Measurements from ENCODE around the gene ST6GALNAC3.

Gene ST6GALNAC3

DNA sequence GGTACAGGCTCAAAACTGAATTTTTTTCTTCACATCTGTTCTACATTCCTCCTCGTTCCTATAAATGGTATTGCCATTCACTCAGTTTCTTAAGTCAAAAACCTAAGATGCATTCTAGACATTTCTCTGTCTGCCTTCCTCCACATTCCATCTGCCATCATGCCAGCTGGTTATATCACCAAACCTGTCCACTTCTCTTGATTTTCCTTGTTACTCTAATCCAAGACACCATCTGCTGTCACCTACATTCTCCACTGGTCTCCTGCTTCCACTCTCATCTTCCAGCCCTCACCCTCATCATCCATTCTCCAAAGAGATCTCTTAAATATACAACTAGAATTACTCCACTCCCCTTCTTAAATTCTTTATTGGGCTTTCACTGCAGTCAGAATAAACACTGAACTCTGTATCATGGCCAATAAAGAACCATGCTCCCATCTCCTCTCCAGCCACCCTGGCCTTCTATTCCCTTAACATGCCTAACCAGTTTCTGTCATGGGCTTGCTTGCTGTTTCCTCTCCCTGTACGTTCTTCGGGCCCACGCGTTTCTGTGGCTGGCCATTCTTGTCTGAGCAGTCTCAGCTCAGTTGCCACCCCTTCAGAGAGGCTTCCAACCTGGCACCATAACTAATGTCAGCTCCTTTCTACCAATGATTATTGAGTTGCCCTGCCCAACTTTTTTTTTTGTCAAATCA is 278.3 kb downstream of the ST6GALNAC3 start:
- TF ChIP-seq CTCF (conservative IDR thresholded peaks at IDR 0.05; ENCODE audit: low read depth, low read length), result no peak
- H3K36me3 ChIP-seq (ENCODE audit: insufficient read depth), result no peaks in the 10 kb centered on the region
- no peaks in the 10 kb centered on the region for H3K4me1 ChIP-seq (ENCODE audit: low read depth, poor library complexity, severe bottlenecking)
- no peaks in the 10 kb centered on the region for H3K27me3 ChIP-seq (ENCODE audit: insufficient read depth, low read depth)
- H2AFZ ChIP-seq (ENCODE audit: low read depth), result no peak overlapping the region
- no peak overlapping the region for H3K9ac ChIP-seq
- no peaks in the 10 kb centered on the region for H4K20me1 ChIP-seq (ENCODE audit: insufficient read depth)
- H3K4me2 ChIP-seq, result no peak overlapping the region
- H3K4me3 ChIP-seq (IDR thresholded peaks at IDR 0.05; ENCODE audit: insufficient read depth, low read depth, low read length), result no peak overlapping the region
- no peak overlapping the region for H3K27ac ChIP-seq
- no peaks in the 10 kb centered on the region for H3K79me2 ChIP-seq (ENCODE audit: insufficient read depth, low read depth)

GRCh38 chr1:76354236-76354635 is 279.7 kb downstream of the ST6GALNAC3 start:
- no peaks in the 10 kb centered on the region for H3K79me2 ChIP-seq (ENCODE audit: insufficient read depth, low read depth)
- H2AFZ ChIP-seq (ENCODE audit: low read depth), result no peak overlapping the region
- H3K27me3 ChIP-seq (ENCODE audit: insufficient read depth, low read depth), result no peaks in the 10 kb centered on the region
- no peak overlapping the region for H3K9ac ChIP-seq
- H3K4me2 ChIP-seq, result no peak overlapping the region
- no peaks in the 10 kb centered on the region for H3K36me3 ChIP-seq (ENCODE audit: insufficient read depth)
- TF ChIP-seq CTCF (conservative IDR thresholded peaks at IDR 0.05; ENCODE audit: low read depth, low read length), result no peak
- no peaks in the 10 kb centered on the region for H4K20me1 ChIP-seq (ENCODE audit: insufficient read depth)
- no peaks in the 10 kb centered on the region for H3K4me1 ChIP-seq (ENCODE audit: low read depth, poor library complexity, severe bottlenecking)
- no peak overlapping the region for H3K4me3 ChIP-seq (IDR thresholded peaks at IDR 0.05; ENCODE audit: insufficient read depth, low read depth, low read length)
- no peak overlapping the region for H3K27ac ChIP-seq

GRCh38 chr1:76366726-76367125 is 292.2 kb downstream of the ST6GALNAC3 start:
- no peak overlapping the region for H3K4me3 ChIP-seq (IDR thresholded peaks at IDR 0.05; ENCODE audit: insufficient read depth, low read depth, low read length)

GRCh38 chr1:76371941-76372340 is 297.4 kb downstream of the ST6GALNAC3 start:
- no peak overlapping the region for H3K4me3 ChIP-seq (IDR thresholded peaks at IDR 0.05; ENCODE audit: insufficient read depth, low read depth, low read length)
- no peaks in the 10 kb centered on the region for H3K27me3 ChIP-seq (ENCODE audit: insufficient read depth, low read depth)
- no peaks in the 10 kb centered on the region for H4K20me1 ChIP-seq (ENCODE audit: insufficient read depth)
- no peak overlapping the region for H3K4me2 ChIP-seq
- no peak overlapping the region for H3K27ac ChIP-seq
- no peak for TF ChIP-seq CTCF (conservative IDR thresholded peaks at IDR 0.05; ENCODE audit: low read depth, low read length)
- no peaks in the 10 kb centered on the region for H3K36me3 ChIP-seq (ENCODE audit: insufficient read depth)
- H3K4me1 ChIP-seq (ENCODE audit: low read depth, poor library complexity, severe bottlenecking), result no peaks in the 10 kb centered on the region
- H2AFZ ChIP-seq (ENCODE audit: low read depth), result no peak overlapping the region
- no peak overlapping the region for H3K9ac ChIP-seq
- H3K79me2 ChIP-seq (ENCODE audit: insufficient read depth, low read depth), result no peaks in the 10 kb centered on the region

More at GRCh38 chr1:76366726-76367125, 292.2 kb downstream of the ST6GALNAC3 start:
- Histone ChIP-seq H3K79me2 (ENCODE audit: insufficient read depth, low read depth) (no peaks in the 10 kb centered on the region), H3K4me1 (ENCODE audit: low read depth, poor library complexity, severe bottlenecking) (no peaks in the 10 kb centered on the region), H4K20me1 (ENCODE audit: insufficient read depth) (no peaks in the 10 kb centered on the region), H2AFZ (ENCODE audit: low read depth) (no peak overlapping the region), H3K36me3 (ENCODE audit: insufficient read depth) (no peaks in the 10 kb centered on the region), H3K27me3 (ENCODE audit: insufficient read depth, low read depth) (no peaks in the 10 kb centered on the region), H3K9ac (no peak overlapping the region), H3K4me2 (no peak overlapping the region), H3K27ac (no peak overlapping the region)
- TF ChIP-seq CTCF (conservative IDR thresholded peaks at IDR 0.05; ENCODE audit: low read depth, low read length), result no peak

All from KMS-11 (cell line).